NCI-H460 (cell line): Measurements from ENCODE around the gene SYTL2. TPM values are rescaled to one million over a fixed set of nuclear protein-coding genes. Genes with fewer than 3 reads are reported as not detected.
A peak's percentile ranks its signal among the peaks of the same experiment; 100 is the strongest.
"Not testable (repeated sequence)": the region's sequence is repeated elsewhere in the genome, so short reads cannot be mapped to it uniquely, and the experiment has no call there.

Experiments used
- DNase-seq: peaks from one replicate; pipeline ENCODE4 v3.0.0-alpha.2; 2016; ENCODE audit warnings: low read depth; ENCODE audit errors: extremely low read depth
- total RNA-seq: library from RNA; depleted of rRNA; stranded (reverse); fragments of >200 nt; shearing (Covaris generic); gene quantifications from 2 replicates; pipeline ENCODE4 v1.2.3, GENCODE V29; 2014; rRNA removed

SYTL2 gene
- total RNA-seq, 1 experiment from 2014 or later: 39.2 TPM

- DNase-seq: peak; percentile 36
Measured at GRCh38 chr11:85663753-85664614, 147.0 kb downstream of the SYTL2 start.

GRCh38 chr11:85663080-85663752 is 147.7 kb downstream of the SYTL2 start:
- no peak for DNase-seq

- no peak for DNase-seq
Measured at GRCh38 chr11:85661972-85662664, 148.8 kb downstream of the SYTL2 start.

- DNase-seq: no peak
Measured at GRCh38 chr11:85658180-85658579, 152.8 kb downstream of the SYTL2 start.

- DNase-seq: no peak
Measured at GRCh38 chr11:85656777-85657176, 154.2 kb downstream of the SYTL2 start.

- DNase-seq: not testable (repeated sequence)
Measured at GRCh38 chr11:85654343-85654742, 156.6 kb downstream of the SYTL2 start.

GRCh38 chr11:85652786-85653447 is 158.0 kb downstream of the SYTL2 start:
- DNase-seq: no peak

GRCh38 chr11:85651118-85651517 is 159.8 kb downstream of the SYTL2 start:
- no peak for DNase-seq

GRCh38 chr11:85647604-85648299 is 163.2 kb downstream of the SYTL2 start, which contains the start of gene TMEM126A:
TSS of gene TMEM126A (plus strand) at chr11:85647967. CDS start at chr11:85650256, 2,289 bp downstream.
- peak; percentile 73 for DNase-seq

GRCh38 chr11:85647078-85647477 is 163.9 kb downstream of the SYTL2 start:
- DNase-seq: no peak

Other genes starting within 250 kb of the SYTL2 start
- 103 and 115 TPM in 2 replicates for gene DLG2, start 183.8 kb downstream of the SYTL2 start, total RNA-seq
- gene TMEM126B, start 182.5 kb downstream of the SYTL2 start, total RNA-seq: 64.2 and 65.0 TPM in 2 replicates
- gene TMEM126A, start 163.2 kb downstream of the SYTL2 start, total RNA-seq: 68.5 and 78.3 TPM in 2 replicates
- gene CREBZF, start 146.0 kb downstream of the SYTL2 start, total RNA-seq: 48.1 and 52.0 TPM in 2 replicates
- not detected in 2 replicates for gene CCDC89, start 124.9 kb downstream of the SYTL2 start, total RNA-seq
- not detected in 2 replicates for gene CCDC83, start 44.2 kb upstream of the SYTL2 start, total RNA-seq